GM19452 (cell line): ENCODE measurements around the gene UNKL.

Source experiments
- ATAC-seq: cut with Tn5 transposase; IDR thresholded peaks from one replicate; pipeline ENCODE4 v1.9.1; 2021; ENCODE audit not compliant: unreplicated experiment

UNKL gene

DNA sequence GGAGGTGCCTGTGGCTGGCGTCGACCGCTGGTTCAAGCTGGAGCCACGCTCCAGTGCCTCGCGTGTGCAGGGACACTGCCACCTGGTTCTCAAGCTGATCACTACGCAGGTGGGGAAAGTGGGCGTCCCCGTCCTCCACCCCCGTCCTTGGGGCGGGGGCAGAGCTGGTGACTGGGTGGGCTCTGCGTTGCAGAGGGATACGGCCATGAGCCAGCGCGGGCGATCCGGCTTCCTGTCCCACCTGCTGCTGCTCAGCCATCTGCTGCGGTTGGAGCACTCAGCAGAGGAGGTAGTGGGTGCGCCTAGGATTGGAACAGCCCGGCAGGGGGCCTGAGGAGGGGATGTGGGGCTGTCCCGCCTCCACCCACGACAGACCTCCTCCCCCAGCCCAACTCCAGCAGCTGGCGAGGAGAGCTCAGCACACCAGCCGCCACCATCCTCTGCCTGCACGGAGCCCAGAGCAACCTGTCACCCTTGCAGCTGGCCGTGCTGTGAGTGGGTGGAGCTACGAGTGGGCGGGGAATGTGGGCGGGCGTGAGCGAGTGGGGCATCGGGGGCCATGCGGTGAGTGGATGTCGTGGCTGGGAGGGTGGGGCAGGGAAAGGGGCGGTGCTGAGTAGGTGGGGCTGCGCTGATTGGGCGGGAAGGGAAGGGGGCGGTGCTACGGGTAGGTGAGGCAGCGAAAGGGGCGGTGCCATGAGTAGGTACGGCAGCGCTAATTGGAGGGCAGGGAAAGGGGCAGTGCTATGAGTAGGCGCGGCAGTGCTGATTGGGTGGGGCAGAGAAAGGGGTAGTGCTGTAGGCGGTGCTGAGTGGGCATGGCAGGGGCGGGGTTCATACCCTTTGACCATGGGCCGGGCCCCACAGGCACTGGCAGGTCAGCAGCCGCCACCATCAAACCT is 71.7 kb downstream of the UNKL start:
- peak; percentile 78 for ATAC-seq

DNA sequence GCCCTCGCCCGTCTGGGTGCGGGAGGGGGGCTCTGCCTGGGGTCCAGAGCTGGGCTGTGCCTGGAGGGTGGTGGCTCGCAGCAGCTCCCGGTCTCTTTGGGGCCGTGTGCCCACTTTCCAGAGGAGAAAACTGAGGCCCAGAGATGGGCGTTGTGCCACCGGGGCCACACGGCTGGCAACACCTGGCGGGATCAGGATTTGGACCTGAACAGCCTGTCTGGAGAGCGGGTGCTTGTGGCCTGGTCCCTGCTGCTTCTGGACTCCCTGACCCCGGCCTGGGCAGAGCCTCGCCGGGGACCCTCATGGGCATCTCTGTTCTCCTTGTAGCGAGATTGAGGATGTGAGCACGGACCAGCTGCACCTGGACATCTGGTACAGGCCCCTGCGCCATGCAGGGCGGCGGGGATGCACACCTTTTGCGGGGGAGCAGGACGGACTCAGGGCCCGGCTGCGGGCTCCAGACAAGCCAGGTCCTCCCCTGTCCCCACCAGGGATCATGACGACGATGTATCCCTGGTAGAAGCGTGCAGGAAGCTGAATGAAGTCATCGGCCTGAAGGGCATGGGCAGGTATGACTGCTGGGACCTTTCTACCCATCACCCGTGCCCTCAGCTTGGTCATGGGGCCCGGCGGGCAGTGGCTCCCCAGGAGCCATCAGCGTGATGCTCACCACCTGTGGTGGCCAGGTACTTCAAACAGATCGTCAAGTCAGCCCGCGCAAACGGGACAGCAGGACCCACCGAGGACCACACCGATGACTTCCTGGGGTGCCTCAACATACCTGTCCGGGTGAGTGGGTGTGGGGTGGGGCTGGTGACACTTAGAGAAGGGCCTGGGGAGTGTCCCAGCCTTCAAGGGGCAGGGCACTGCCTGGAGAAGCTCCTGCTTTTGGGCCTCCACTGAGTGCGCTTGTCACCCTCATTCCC is 72.7 kb downstream of the UNKL start:
- no peak for ATAC-seq

DNA sequence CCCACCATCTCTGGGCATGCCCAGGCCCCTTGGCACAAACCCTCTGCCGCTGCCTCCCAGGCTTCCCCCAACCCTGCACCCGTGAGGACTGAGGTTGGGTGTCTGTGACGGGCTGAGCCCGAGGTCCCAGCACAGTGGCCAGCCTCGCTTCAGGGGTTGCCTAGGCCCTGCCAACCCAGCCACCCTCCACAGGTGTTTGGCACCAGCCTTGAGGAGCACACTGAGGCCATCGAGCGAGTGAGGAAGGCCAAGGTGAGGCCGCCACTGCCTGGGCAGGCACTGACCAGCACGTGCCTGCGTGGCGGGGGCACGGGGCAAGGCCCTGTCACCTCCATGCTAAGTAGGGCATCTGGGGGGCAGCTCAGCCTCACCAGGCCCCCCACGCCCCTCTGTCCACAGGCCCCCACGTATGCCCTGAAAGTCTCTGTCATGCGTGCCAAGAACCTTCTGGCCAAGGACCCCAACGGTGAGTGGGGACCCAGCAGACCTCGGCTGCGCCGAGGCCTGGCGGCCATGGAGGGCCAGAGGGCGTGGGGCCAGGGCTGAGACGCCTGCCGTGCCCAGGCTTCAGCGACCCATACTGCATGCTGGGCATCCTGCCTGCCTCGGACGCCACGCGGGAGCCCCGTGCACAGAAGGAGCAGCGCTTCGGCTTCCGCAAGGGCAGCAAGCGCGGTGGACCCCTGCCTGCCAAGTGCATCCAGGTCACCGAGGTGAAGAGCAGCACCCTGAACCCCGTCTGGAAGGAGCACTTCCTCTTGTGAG is 73.6 kb downstream of the UNKL start:
- no peak for ATAC-seq

DNA sequence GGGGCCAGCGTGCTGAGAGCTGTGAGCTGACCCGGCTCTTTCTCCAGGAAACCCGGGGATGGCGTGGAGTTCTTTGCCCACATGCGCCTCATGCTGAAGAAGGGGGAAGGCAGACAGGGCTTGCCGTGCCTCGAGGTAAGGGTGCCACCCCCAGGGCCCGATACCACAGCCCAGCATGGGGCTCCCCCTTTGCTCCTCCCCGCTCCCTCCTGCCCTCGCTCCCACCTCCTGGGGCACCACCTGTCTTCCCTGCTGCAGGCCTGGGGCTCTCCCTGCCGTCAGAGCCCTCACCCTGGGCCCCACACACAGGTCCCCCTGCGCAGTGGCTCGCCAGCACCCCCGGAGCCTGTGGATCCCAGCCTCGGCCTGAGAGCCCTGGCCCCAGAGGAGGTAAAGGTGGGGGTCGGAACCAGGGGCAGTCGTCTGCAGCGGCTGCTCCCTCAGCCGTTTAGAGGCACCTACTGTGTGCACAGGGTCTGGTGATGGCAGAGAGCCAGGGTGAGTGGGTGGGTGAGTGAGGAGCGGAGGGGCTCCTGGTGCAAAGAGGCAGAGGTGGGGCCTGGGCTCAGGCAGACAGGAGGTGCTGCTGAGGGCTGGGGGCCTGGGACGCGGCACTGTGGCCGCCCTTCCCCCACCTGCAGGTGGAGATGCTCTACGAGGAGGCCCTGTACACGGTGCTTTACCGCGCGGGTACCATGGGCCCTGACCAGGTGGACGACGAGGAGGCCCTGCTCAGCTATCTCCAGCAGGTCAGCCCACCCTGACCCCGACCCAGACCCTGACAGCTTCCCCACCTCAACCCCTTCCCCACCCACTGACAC is 75.4 kb downstream of the UNKL start:
- no peak for ATAC-seq

DNA sequence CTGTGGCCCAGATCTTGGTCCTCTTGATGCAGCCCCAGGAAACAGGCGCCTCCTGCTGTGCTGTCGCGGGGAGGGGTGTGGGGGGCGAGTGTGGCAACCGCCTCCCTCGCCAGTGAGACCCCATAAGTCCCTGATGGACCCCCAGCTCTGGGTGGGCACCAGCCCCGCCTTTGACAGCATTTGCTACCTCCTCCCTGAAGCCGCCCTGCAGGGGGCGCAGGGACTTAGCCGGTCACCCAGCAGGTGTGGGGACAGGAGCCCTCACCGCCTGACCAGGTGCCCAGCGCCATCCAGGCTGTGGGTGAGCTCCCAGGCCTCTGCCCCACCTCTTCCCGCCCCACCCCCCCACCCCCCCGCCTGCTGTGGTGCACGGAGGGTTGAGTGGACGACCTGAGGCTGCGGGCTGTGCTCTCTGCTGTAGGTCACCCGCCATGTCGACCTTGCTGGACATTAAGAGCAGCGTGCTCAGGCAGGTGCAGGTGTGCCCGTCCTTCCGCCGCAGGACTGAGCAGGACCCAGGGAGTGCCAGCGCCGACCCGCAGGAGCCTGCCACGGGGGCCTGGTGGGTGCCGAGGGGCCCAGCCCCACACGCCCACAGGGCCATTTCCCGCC is 76.3 kb downstream of the UNKL start:
- no peak for ATAC-seq

DNA sequence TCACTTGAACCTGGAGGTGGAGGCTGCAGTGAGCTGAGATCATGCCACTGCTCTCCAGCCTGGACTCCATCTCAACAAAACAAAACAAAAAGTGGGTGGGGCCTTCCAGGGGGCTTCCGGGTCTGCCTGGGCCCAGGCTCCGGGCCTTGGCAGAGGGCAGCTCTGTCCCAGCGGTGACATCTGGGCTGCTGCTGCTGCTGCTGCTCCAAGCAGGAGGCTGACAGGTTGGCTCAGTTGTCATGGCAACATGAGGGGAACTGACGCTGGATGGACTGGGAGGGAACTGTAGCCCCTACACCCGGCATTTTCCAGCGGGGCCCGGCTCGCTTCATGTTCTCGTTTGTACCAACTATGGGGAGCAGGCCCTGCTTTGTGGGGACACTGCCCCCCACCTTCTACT is 77.0 kb downstream of the UNKL start:
- ATAC-seq: no peak

DNA sequence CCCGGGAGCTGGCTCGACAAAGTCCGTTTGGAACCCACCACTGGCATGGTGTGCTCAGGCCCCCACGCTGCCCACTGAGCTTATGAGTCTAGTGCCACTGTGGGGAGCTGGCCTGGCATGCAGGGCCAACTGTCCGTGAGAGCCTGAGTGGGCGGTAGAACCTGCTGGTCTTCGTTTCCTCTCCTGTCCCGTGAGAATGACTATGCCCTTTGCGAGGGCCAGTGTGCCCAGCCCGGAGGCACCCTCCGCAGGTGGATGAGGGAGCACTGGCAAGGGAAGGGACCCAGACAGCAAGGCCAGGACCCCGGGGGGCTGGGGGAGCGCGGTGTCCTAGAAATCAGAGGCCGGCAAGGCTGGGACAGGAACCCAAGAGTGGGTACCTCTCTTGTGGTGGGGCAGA is 77.9 kb downstream of the UNKL start:
- ATAC-seq: no peak

DNA sequence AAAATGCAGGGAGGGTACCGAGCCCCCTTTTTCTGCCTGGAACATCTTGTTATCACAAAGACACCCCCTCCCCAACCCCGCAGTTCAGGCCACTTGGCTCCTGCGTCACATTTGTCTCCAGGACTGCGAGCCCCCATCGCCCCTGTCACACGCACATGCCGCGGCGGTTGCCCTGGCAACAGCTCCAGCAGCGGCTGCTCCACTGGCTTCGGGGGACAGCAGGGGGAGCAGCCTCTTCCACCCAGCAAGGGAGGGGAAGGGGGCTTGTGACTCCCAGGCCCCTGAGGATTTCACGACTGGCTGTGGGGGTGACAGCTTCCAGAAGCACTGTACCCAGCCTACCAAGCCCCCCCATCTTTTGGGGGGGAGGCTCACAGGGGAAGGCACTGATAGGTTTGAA is 78.5 kb downstream of the UNKL start:
- ATAC-seq: no peak

DNA sequence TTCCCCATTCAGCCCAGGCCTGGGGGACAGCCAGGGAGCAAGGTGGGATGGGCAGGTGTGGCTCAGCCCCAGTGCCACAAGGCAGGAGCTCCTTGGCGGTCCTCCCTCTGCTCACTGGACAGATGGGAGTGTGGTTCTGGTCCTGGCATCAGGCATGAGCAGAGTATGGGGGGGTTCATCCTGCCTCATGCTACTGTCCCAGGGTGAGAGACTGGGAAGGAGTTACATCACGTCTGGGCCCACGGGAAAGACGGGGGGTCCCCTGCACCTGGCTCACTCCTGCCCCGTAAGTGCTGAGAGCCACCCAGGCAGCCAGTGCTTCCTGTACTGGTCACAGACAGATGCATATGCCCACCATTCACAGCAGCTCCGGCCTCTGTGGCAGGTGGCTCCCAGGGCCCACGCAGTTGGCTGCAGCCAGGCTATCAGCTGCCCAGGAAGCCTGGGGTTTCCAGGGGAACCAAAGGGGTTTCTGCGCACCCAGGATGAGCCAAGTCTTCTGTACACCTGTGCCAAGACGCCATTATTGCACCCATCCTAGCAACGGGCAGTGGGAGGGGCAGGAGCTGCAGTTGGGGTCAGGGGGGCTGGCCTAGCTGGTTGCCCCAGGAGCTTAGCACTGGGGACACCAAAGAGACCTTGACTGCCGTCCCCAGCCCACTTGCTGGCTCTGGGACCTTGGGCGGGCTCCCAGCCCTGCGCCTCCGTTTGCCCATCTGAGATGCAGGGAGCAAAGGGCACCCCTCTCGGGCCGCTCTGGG is 79.1 kb downstream of the UNKL start:
- ATAC-seq: no peak

DNA sequence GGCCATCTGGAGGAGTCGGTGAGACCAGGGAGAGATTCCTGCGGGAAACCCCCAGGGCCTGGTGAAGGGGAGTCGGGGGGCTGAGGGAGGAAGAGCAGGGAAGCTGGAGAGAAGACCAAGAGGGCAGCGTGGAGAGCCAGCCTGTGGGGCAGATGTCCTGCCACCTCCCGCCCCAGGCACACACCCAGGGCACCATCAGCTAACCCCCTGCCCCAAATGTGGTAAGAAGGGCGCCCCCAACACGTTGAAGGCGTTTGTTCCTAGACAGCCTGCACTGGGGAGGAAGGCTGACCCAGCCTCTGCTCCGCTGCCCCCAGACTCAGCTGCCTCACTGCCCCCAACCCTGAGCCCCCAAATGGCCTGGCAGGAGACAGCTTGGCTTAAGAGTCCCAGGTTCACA is 79.8 kb downstream of the UNKL start:
- ATAC-seq: no peak

DNA sequence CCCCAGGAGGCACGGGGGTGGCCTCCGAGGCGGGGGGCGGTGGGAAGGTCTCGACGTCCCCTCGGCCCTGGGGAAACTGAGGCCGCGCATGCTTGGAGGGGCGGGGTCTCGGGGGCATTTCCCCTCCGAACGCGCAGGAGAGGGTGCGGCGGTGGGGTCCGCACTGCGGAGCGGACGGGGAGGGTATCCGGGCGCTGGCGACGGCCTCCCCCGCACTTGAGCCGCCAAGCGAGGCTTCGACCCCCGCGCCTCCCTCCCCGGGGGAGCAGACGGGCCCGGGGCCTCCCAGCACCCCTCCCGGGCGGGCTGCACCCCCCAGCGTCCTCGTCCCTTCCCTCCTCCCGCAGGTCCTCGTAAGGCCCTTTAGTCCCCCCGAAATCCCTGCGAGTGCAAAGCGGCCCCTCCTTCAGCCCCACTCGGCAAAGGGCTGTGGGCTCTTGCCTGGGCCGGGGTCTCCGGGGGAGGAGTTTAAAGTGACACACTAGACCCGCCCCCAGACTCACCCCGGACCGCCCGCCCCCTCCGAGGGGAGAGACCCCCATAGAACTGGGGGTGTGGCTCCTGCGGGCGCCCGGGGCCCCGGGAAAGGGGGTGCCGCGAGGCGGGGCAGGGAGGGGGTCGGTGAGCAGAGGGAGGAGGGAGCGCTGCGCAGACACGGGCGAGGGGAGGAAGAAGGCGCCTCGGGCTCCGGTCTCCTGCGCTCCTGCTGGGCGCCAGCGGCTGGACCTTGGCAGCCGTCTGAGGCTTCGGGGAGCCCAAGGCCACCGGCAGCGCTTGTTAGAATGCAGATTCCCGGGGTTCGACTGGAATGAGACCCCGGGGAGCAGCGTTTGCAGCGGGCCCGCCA is 80.4 kb downstream of the UNKL start:
- no peak for ATAC-seq

DNA sequence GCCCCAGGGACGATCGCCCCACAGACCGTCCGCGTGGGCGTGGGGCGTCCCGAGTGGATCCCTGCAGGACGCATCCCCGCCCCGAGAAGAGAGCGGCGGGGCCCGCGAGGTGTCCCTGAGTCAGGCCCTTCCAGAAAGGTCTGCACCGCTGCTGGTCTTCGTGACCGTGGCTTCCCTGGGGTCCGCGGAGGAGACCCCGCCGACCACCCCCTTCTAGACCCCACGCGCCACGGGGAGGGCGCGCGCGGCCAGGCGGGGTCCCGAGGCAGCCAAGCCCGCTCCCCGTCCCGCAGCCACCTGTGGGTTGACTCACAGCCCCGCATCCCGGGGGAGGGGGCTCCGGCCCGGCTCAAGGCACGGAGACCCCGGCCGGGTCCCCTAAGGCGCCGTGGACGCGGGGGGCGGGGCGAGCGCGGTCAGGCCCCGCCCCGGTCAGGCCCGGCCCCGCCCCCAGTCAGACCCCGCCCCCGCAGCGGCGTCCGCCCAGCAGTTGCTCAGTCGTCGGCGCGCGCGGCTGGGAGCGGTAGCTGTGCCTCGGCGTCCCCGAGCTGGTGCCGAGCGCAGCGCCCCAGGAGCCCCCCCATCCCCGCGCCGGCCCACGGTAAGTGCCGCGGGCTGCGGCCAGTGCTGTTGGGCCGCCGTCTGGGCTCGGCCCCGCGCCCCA is 81.2 kb downstream of the UNKL start, which contains the start of gene BAIAP3:
Gene BAIAP3 (plus strand): TSS at position 497 of the 664 bp plus-strand sequence. CDS start 4,905 bp downstream, outside the sequence.
- no peak for ATAC-seq

DNA sequence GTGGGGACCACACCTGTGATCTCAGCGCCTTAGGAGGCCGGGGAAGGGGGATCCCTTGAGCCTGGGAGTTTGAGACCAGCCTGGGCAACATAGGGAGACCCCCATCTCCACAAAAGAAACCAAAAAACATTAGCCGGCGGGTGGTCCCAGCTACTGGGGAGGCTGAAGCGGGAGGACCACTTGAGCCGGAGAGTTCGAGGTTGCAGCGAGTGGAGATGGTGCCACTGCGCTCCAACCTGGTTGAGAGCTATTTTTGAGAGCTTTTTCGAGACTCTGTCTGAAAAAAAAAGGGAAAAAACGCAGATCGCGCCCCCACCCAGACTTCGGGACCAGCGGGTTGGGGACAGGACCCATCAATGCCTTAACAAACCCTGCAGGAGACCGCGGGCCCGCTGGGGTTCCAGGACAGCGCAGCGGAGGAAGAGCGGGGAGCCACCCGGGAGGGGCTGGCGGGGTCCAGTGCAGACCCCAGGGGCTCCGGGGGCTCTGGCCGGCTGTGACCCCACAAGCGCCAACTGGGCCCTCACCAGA is 81.8 kb downstream of the UNKL start:
- no peak for ATAC-seq

DNA sequence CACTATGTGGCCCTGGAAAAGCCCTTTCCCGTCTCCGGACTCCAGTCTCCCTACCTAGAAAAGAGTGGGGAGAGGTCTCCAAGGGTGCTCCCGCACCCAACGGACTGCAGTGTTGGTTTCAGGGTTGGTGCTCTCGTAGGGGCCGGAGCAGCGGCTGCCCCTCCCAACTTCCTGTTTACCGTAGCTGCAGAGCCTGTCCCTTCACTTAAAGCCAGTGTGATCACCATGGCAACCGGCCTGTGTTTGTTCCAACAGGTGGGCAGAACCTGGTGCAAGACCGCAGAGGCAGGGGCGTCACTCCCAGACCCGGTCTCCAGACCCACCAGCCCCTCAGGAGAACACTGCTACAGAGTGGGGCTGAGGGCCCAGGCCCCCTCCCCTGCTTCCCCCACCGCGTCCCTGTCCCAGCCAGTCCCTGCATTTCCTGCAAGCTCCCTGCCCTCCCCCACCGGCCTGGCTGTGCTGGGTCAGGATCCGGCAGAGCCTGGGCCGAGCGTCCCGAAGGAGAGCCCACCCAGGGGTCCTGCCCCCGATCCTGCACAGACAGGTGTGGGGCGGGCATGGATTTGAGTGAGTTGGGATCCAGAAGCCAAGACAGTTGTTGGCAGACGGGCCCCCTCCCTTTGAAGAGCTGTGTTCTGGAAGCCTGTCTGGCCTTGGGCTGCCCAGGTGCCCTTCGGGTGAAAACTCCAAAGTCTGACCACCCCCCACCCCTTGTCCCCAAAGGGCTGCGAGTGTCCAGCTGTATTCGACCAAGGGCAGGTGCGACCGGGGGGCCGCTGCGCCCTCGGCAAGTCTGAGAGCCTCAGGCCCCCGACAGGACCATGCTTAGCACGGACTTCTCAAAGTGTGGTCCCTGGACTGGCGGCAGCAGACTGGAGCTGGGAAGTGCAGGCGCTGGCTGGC is 82.5 kb downstream of the UNKL start:
- ATAC-seq: no peak

DNA sequence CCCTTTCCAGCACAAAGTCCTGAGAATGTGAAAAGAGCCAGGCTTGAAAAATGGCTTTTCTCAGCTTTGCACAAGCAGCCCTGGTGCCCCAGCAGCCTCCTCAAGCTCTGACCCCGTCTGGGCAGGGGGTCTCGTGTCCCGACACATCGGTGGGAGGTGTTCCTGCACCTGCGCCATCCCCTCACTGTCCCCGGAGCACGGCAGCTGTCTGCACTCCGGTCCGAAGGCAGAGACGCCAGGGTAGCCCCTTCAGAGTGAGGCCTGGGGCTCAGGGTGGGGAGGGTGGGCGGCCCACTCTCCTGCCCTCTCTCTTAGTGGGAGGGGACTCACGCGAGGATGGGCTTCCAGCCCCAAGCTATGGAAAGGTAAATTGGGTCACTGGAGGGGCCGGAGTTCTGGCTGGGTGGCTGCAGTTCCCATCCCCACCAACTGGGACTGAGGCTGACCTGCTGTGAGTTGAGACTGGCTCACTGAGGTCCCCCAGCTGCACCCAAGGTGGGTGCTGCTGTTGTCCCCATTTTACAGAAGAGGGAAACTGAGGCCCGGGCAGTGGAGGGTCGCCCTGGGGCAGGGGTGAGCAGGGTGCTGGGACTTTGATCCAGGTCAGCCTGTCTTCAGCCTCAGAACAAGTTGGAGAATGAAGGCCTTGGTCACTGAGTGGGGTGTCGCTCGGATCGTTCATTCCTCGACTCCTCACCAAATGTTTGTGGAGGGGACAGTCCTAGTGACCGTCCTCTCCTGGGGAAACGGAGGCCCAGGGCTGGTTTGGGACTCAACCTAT is 83.4 kb downstream of the UNKL start:
- ATAC-seq: no peak
